ENCODE results near the gene MRPL3. TPM values are rescaled to one million over a fixed set of nuclear protein-coding genes. Genes with fewer than 3 reads are reported as not detected.

Gene MRPL3
- total RNA-seq, 1 donor from 2014 or later: 77.7 TPM

- Mint-ChIP-seq H3K4me3 (no peak overlapping the region), H3K36me3 (peaks cover 17% of the 10 kb centered on the region), H3K9me3 (no peaks in the 10 kb centered on the region), H3K27ac (no peak overlapping the region), H3K4me1 (no peaks in the 10 kb centered on the region), H3K27me3 (ENCODE audit: low read depth) (no peaks in the 10 kb centered on the region)
- DNase-seq (ENCODE audit: low spot score in 2 of 2, unreplicated experiment in 2 of 2): no peak
- no peak for TF ChIP-seq CTCF (IDR thresholded peaks at IDR 0.05; ENCODE audit: unreplicated experiment)
These were observed 22.7 kb downstream of the MRPL3 start for GRCh38 chr3:131480116-131480515.

- Mint-ChIP-seq H3K9me3 (no peaks in the 10 kb centered on the region), H3K4me1 (peaks cover 3% of the 10 kb centered on the region), H3K27me3 (ENCODE audit: low read depth) (no peaks in the 10 kb centered on the region), H3K27ac (no peak overlapping the region), H3K4me3 (no peak overlapping the region), H3K36me3 (peaks cover 23% of the 10 kb centered on the region)
- no peak for TF ChIP-seq CTCF (IDR thresholded peaks at IDR 0.05; ENCODE audit: unreplicated experiment)
- DNase-seq (ENCODE audit: low spot score in 2 of 2, unreplicated experiment in 2 of 2): no peak
These were observed 25.0 kb downstream of the MRPL3 start for GRCh38 chr3:131477813-131478212.

- no peak for DNase-seq (ENCODE audit: low spot score in 2 of 2, unreplicated experiment in 2 of 2)
- Mint-ChIP-seq H3K4me1 (peaks cover 3% of the 10 kb centered on the region), H3K4me3 (no peak overlapping the region), H3K27me3 (ENCODE audit: low read depth) (no peaks in the 10 kb centered on the region), H3K9me3 (no peaks in the 10 kb centered on the region), H3K36me3 (peaks cover 33% of the 10 kb centered on the region), H3K27ac (no peak overlapping the region)
- no peak for TF ChIP-seq CTCF (IDR thresholded peaks at IDR 0.05; ENCODE audit: unreplicated experiment)
These were observed 28.7 kb downstream of the MRPL3 start for GRCh38 chr3:131474115-131474514.

DNA sequence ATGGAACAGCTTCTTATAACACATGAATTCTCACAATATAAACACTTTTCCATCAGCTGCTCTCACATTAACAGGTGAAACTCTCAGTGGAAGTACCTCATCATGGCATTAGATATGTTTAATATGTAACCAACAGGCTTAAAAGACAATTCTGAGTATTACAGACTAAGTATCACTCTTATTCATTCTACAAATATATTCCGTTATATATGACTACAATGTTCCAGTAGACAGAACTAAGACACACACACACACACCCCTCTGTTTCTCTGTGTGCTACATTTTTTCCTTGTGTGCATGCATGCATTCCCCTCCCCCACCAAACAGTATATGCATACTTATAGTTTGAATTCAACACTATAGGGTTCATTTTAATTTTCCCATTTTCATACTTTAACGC is 32.4 kb downstream of the MRPL3 start:
- TF ChIP-seq CTCF (IDR thresholded peaks at IDR 0.05; ENCODE audit: unreplicated experiment): no peak
- H3K36me3 Mint-ChIP-seq: peaks cover 41% of the 10 kb centered on the region

GRCh38 chr3:131458653-131459052 is 44.1 kb downstream of the MRPL3 start:
- H3K27me3 Mint-ChIP-seq (ENCODE audit: low read depth): no peaks in the 10 kb centered on the region
- no peak for TF ChIP-seq CTCF (IDR thresholded peaks at IDR 0.05; ENCODE audit: unreplicated experiment)
- H3K9me3 Mint-ChIP-seq: no peaks in the 10 kb centered on the region
- H3K4me3 Mint-ChIP-seq: no peak overlapping the region
- DNase-seq (ENCODE audit: low spot score in 2 of 2, unreplicated experiment in 2 of 2): no peak
- no peaks in the 10 kb centered on the region for H3K4me1 Mint-ChIP-seq
- no peak overlapping the region for H3K27ac Mint-ChIP-seq
- H3K36me3 Mint-ChIP-seq: peaks cover 26% of the 10 kb centered on the region

More for the DNA sequence above, 32.4 kb downstream of the MRPL3 start:
- Mint-ChIP-seq H3K4me1 (peaks cover 3% of the 10 kb centered on the region), H3K27me3 (ENCODE audit: low read depth) (no peaks in the 10 kb centered on the region), H3K27ac (no peak overlapping the region), H3K4me3 (no peak overlapping the region), H3K9me3 (no peaks in the 10 kb centered on the region)
- no peak for DNase-seq (ENCODE audit: low spot score in 2 of 2, unreplicated experiment in 2 of 2)

- no peak for DNase-seq (ENCODE audit: low spot score in 2 of 2, unreplicated experiment in 2 of 2)
- no peak for TF ChIP-seq CTCF (IDR thresholded peaks at IDR 0.05; ENCODE audit: unreplicated experiment)
- Mint-ChIP-seq H3K36me3 (peaks cover 20% of the 10 kb centered on the region), H3K4me3 (no peak overlapping the region), H3K27ac (no peak overlapping the region), H3K9me3 (no peaks in the 10 kb centered on the region), H3K4me1 (no peaks in the 10 kb centered on the region), H3K27me3 (ENCODE audit: low read depth) (no peaks in the 10 kb centered on the region)
These were observed 45.6 kb downstream of the MRPL3 start for GRCh38 chr3:131457220-131457619.

All from mesothelial cell of epicardium (in vitro differentiated cells).